ENCODE results near the gene SMYD1. TPM values are rescaled to one million over a fixed set of nuclear protein-coding genes. Genes with fewer than 3 reads are reported as not detected.
A peak's percentile ranks its signal among the peaks of the same experiment; 100 is the strongest.

SMYD1 gene
- polyA plus RNA-seq, 3 donors, result not detected

DNA sequence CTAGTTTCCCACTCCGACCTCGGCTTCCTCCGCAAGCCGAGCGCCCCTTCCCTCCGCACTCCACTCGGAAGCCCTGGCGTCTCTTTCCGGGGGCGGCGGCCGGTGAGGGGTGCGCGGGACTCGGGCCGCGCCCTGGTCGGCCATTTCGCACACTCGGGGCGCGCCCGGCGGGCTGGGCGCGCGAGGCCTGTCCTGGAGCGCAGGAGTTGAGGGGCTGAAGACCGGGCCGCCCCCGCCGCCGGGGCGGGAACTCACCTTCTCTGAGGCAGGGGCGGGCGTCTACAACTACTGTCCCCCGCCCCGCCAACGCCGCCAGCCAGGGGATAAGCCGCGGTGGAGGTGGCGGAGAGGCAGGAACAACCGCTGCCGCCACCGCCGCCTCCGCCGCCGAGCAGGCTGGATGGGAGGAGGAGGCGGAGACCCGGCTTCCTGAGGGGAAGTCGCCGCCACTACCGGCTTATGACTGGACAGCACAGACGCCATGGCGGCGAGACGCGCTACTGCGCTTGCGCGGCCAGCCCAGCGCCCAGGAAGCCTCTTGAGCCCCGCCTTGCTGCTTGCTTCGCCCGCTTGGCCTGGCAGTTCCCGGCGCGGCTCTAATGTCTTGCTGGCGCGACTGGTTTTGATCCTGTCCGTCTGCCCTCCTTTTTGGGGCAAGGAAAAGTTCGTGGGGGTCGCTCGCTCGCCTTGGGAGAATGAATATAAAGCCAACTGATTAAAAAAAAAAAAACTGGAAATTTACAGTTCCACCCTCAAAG, 12.1 kb upstream of the SMYD1 start, which contains the start of gene KRCC1:
TSS of gene KRCC1 (minus strand) at position 413 of the 758 bp plus-strand sequence. CDS start 27,220 bp downstream, outside the sequence.
- H3K4me3 Mint-ChIP-seq, result peak within 1 kb of the TSS; percentile 96 to 97
- DNase-seq, result peak; percentile 97 to 99 (median 98)

GRCh38 chr2:88057437-88057844, 10.2 kb upstream of the SMYD1 start:
- no peak overlapping the region for H3K9ac ChIP-seq (ENCODE audit: insufficient read depth, low read length, poor library complexity, severe bottlenecking)
- 50% methylated on average over 2 of the region's 4 CpGs for WGBS (ENCODE audit: insufficient coverage)
- no peak for DNase-seq
- peaks cover 0 to 4% of the 10 kb centered on the region in 2 donors for H3K36me3 ChIP-seq (replicated peaks in 1 of 2; ENCODE audit: control insufficient read depth in 1 of 2, insufficient read depth in 2 of 2, low read length in 2 of 2)
- TF ChIP-seq, protein P1, sequence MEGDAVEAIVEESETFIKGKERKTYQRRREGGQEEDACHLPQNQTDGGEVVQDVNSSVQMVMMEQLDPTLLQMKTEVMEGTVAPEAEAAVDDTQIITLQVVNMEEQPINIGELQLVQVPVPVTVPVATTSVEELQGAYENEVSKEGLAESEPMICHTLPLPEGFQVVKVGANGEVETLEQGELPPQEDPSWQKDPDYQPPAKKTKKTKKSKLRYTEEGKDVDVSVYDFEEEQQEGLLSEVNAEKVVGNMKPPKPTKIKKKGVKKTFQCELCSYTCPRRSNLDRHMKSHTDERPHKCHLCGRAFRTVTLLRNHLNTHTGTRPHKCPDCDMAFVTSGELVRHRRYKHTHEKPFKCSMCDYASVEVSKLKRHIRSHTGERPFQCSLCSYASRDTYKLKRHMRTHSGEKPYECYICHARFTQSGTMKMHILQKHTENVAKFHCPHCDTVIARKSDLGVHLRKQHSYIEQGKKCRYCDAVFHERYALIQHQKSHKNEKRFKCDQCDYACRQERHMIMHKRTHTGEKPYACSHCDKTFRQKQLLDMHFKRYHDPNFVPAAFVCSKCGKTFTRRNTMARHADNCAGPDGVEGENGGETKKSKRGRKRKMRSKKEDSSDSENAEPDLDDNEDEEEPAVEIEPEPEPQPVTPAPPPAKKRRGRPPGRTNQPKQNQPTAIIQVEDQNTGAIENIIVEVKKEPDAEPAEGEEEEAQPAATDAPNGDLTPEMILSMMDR (IDR thresholded peaks at IDR 0.05), result no peak
- no peak overlapping the region for H3K27ac ChIP-seq (ENCODE audit: low read depth in 1 of 2, low read length in 2 of 2)
- peaks cover 4 to 7% of the 10 kb centered on the region in 2 donors for H3K36me3 Mint-ChIP-seq
- no peaks in the 10 kb centered on the region for H3K9me3 Mint-ChIP-seq
- H3K4me3 Mint-ChIP-seq, result no peak overlapping the region
- H2AFZ ChIP-seq (ENCODE audit: insufficient read depth, low read depth, low read length, poor library complexity, severe bottlenecking), result peak overlapping the region; percentile 38
- H3K27me3 Mint-ChIP-seq (ENCODE audit: low read depth in 3 of 3), result no peaks in the 10 kb centered on the region
- no peak overlapping the region for H3K4me2 ChIP-seq (replicated peaks; ENCODE audit: extremely low read depth, low read length, poor library complexity, severe bottlenecking)
- peaks cover 2% of the 10 kb centered on the region for H4K20me1 ChIP-seq (ENCODE audit: insufficient read depth, low read length)
- H3K9me3 ChIP-seq (replicated peaks in 1 of 2; ENCODE audit: control insufficient read depth in 1 of 2, insufficient read depth in 1 of 2, low read length in 2 of 2), result no peaks in the 10 kb centered on the region
- H3K27ac Mint-ChIP-seq, result no peak overlapping the region
- peaks cover 31% of the 10 kb centered on the region for H3K79me2 ChIP-seq (ENCODE audit: insufficient read depth, low read length)
- H3K4me3 ChIP-seq (replicated peaks in 1 of 3; ENCODE audit: low read depth in 2 of 3, low read length in 3 of 3), result no peak overlapping the region
- H3K27me3 ChIP-seq (ENCODE audit: control insufficient read depth in 2 of 2, insufficient read depth in 2 of 2, low read length in 2 of 2), result no peaks in the 10 kb centered on the region
- peaks cover 25 to 29% of the 10 kb centered on the region in 2 donors for H3K4me1 ChIP-seq (ENCODE audit: control insufficient read depth in 1 of 2, insufficient read depth in 2 of 2, low read length in 2 of 2)
- peaks cover 42% of the 10 kb centered on the region for H3K4me1 Mint-ChIP-seq
- intact Hi-C loops (cut with micrococcal nuclease), result loop anchor here in 1 of 2 donors (10.0 kb wide), 1 partner anchor 567 kb away; the partner anchor contains the start of gene EIF2AK3

More for the DNA sequence above, 12.1 kb upstream of the SMYD1 start, which contains the start of gene KRCC1:
- Mint-ChIP-seq H3K27me3 (ENCODE audit: low read depth in 3 of 3) (no peaks in the 10 kb centered on the region), H3K9me3 (no peaks in the 10 kb centered on the region), H3K36me3 (peaks cover 5 to 7% of the 10 kb centered on the region in 2 donors), H3K27ac (peak within 1 kb of the TSS; percentile 94 to 99 (median 97)), H3K4me1 (peaks cover 43% of the 10 kb centered on the region)
- H4K20me1 ChIP-seq (ENCODE audit: insufficient read depth, low read length), result peaks cover 9% of the 10 kb centered on the region
- peaks cover 49% of the 10 kb centered on the region for H3K79me2 ChIP-seq (ENCODE audit: insufficient read depth, low read length)
- H3K9ac ChIP-seq (ENCODE audit: insufficient read depth, low read length, poor library complexity, severe bottlenecking), result peak within 1 kb of the TSS; percentile 98
- peak within 1 kb of the TSS; percentile 81 to 99 for H3K27ac ChIP-seq (ENCODE audit: low read depth in 1 of 2, low read length in 2 of 2)
- H3K4me1 ChIP-seq (ENCODE audit: control insufficient read depth in 1 of 2, insufficient read depth in 2 of 2, low read length in 2 of 2), result peaks cover 25 to 29% of the 10 kb centered on the region in 2 donors
- peak within 1 kb of the TSS; percentile 83 to 94 (median 87) for H3K4me3 ChIP-seq (replicated peaks in 1 of 3; ENCODE audit: low read depth in 2 of 3, low read length in 3 of 3)
- TF ChIP-seq, protein P1 (IDR thresholded peaks at IDR 0.05), result no peak
- intact Hi-C loops (cut with micrococcal nuclease), result loop anchor here in 1 of 2 donors (10.0 kb wide), 1 partner anchor 569 kb away; the partner anchor contains the start of gene EIF2AK3
- no peaks in the 10 kb centered on the region for H3K27me3 ChIP-seq (ENCODE audit: control insufficient read depth in 2 of 2, insufficient read depth in 2 of 2, low read length in 2 of 2)
- 0% methylated on average over 59 of the region's 77 CpGs for WGBS (ENCODE audit: insufficient coverage)
- H3K36me3 ChIP-seq (replicated peaks in 1 of 2; ENCODE audit: control insufficient read depth in 1 of 2, insufficient read depth in 2 of 2, low read length in 2 of 2), result peaks cover 0 to 4% of the 10 kb centered on the region in 2 donors
- no peaks in the 10 kb centered on the region for H3K9me3 ChIP-seq (replicated peaks in 1 of 2; ENCODE audit: control insufficient read depth in 1 of 2, insufficient read depth in 1 of 2, low read length in 2 of 2)
- peak within 1 kb of the TSS; percentile 82 for H3K4me2 ChIP-seq (replicated peaks; ENCODE audit: extremely low read depth, low read length, poor library complexity, severe bottlenecking)
- H2AFZ ChIP-seq (ENCODE audit: insufficient read depth, low read depth, low read length, poor library complexity, severe bottlenecking), result peak within 1 kb of the TSS; percentile 88

Measured in CD14-positive monocyte (primary cell).